IPS DF 6.9 (cell line): ENCODE results near the gene ZC3H14.

ENCODE experiments used
- DNase-seq: peaks from one replicate; pipeline ENCODE4 v3.0.0-alpha.2; 2013; ENCODE audit warnings: low read depth, low spot score
- H3K27ac ChIP-seq: one replicate; pipeline ENCODE4 v1.5.1; 2013; ENCODE audit warnings: low read length, control low read depth
- H3K27me3 ChIP-seq: 2 replicates; pipeline ENCODE4 v1.6.1; 2013; ENCODE audit warnings: mild to moderate bottlenecking, low read length; ENCODE audit not compliant: control insufficient read depth, insufficient read depth
- H3K36me3 ChIP-seq: 2 replicates; pipeline ENCODE4 v1.6.1; 2013; ENCODE audit warnings: low read length; ENCODE audit not compliant: control insufficient read depth, insufficient read depth
- H3K4me1 ChIP-seq: 2 replicates; pipeline ENCODE4 v1.6.1; 2013; ENCODE audit warnings: low read length; ENCODE audit not compliant: control insufficient read depth, insufficient read depth
- H3K4me3 ChIP-seq: 2 replicates; pipeline ENCODE4 v1.5.1; 2013; ENCODE audit warnings: mild to moderate bottlenecking, low read length
- H3K9me3 ChIP-seq: 2 replicates; pipeline ENCODE4 v1.6.1; 2013; ENCODE audit warnings: low read length, inconsistent platforms; ENCODE audit not compliant: control insufficient read depth, insufficient read depth
- WGBS: extraction: QIAGEN DNeasy Blood & Tissue Kit; methylation state at CpG from one replicate; pipeline ENCODE4 v1.1.7; 2013; ENCODE audit warnings: mixed read lengths, missing lambda C conversion rate; ENCODE audit not compliant: insufficient read length, insufficient coverage; 5-methylcytosine and 5-hydroxymethylcytosine counted together

The ZC3H14 gene

GRCh38 chr14:88551980-88552431 lies 10.8 kb upstream of the ZC3H14 start:
- H3K9me3 ChIP-seq, result no peaks in the 10 kb centered on the region
- peak overlapping the region; percentile 78; the same call in 1 of the 2 replicates for H3K4me3 ChIP-seq
- no peak for DNase-seq
- H3K36me3 ChIP-seq, result no peaks in the 10 kb centered on the region; the same call in 1 of the 2 replicates
- WGBS, result no CpG with 5 or more reads among the region's 23 CpGs
- no peaks in the 10 kb centered on the region for H3K27me3 ChIP-seq
- peaks cover 2% of the 10 kb centered on the region; the same call in 1 of the 2 replicates for H3K4me1 ChIP-seq
- H3K27ac ChIP-seq, result no peak overlapping the region

- WGBS, result no CpG with 5 or more reads among the region's 2 CpGs
- DNase-seq, result no peak
These were observed 10.0 kb upstream of the ZC3H14 start for GRCh38 chr14:88552876-88553275.

GRCh38 chr14:88553886-88554456 lies 8.9 kb upstream of the ZC3H14 start:
- Histone ChIP-seq H3K27ac (no peak overlapping the region), H3K4me3 (peak overlapping the region; percentile 65), H3K36me3 (no peaks in the 10 kb centered on the region), H3K9me3 (no peaks in the 10 kb centered on the region), H3K4me1 (peaks cover 2% of the 10 kb centered on the region; the same call in 1 of the 2 replicates), H3K27me3 (no peaks in the 10 kb centered on the region)
- DNase-seq, result no peak
- no CpG with 5 or more reads among the region's 19 CpGs for WGBS

More at GRCh38 chr14:88552876-88553275, 10.0 kb upstream of the ZC3H14 start:
- H3K27ac ChIP-seq, result no peak overlapping the region
- no peaks in the 10 kb centered on the region for H3K9me3 ChIP-seq
- H3K4me1 ChIP-seq, result peaks cover 2% of the 10 kb centered on the region; the same call in 1 of the 2 replicates
- no peaks in the 10 kb centered on the region for H3K27me3 ChIP-seq
- no peak overlapping the region for H3K4me3 ChIP-seq
- no peaks in the 10 kb centered on the region for H3K36me3 ChIP-seq

- no peak within 1 kb of the TSS for H3K27ac ChIP-seq
- no CpG with 5 or more reads among the region's 103 CpGs for WGBS
These were observed 8.2 kb upstream of the ZC3H14 start, which contains the start of gene PTPN21 for GRCh38 chr14:88554457-88555286. Gene PTPN21, minus strand, starts transcription at chr14:88555007. Its CDS starts 4,590 bp downstream, at chr14:88550417.

GRCh38 chr14:88556581-88556980 lies 6.3 kb upstream of the ZC3H14 start:
- Histone ChIP-seq H3K27ac (no peak overlapping the region), H3K27me3 (no peaks in the 10 kb centered on the region), H3K4me1 (peaks cover 2% of the 10 kb centered on the region; the same call in 1 of the 2 replicates), H3K36me3 (no peaks in the 10 kb centered on the region), H3K4me3 (no peak overlapping the region), H3K9me3 (no peaks in the 10 kb centered on the region)
- no peak for DNase-seq
- no CpG with 5 or more reads among the region's 3 CpGs for WGBS

More at GRCh38 chr14:88554457-88555286, 8.2 kb upstream of the ZC3H14 start, which contains the start of gene PTPN21:
- Histone ChIP-seq H3K27me3 (no peaks in the 10 kb centered on the region), H3K9me3 (no peaks in the 10 kb centered on the region), H3K4me3 (peak within 1 kb of the TSS; percentile 65), H3K36me3 (no peaks in the 10 kb centered on the region), H3K4me1 (peaks cover 2% of the 10 kb centered on the region; the same call in 1 of the 2 replicates)
- DNase-seq, result no peak

- H3K9me3 ChIP-seq, result no peaks in the 10 kb centered on the region
- no peak overlapping the region for H3K27ac ChIP-seq
- no peaks in the 10 kb centered on the region for H3K36me3 ChIP-seq
- peaks cover 2% of the 10 kb centered on the region; the same call in 1 of the 2 replicates for H3K4me1 ChIP-seq
- H3K4me3 ChIP-seq, result no peak overlapping the region
- no peak for DNase-seq
- no CpG with 5 or more reads among the region's 1 CpG for WGBS
- no peaks in the 10 kb centered on the region for H3K27me3 ChIP-seq
These were observed 3.0 kb upstream of the ZC3H14 start for GRCh38 chr14:88559852-88560251.

- Histone ChIP-seq H3K4me3 (peak overlapping the region; percentile 77; the same call in 1 of the 2 replicates), H3K27me3 (no peaks in the 10 kb centered on the region), H3K27ac (no peak overlapping the region), H3K9me3 (no peaks in the 10 kb centered on the region), H3K36me3 (no peaks in the 10 kb centered on the region), H3K4me1 (no peaks in the 10 kb centered on the region)
- no peak for DNase-seq
- no CpG with 5 or more reads among the region's 5 CpGs for WGBS
These were observed 356 bp upstream of the ZC3H14 start for GRCh38 chr14:88562532-88562830.

GRCh38 chr14:88563845-88564244 lies 1.0 kb downstream of the ZC3H14 start:
- no peaks in the 10 kb centered on the region for H3K9me3 ChIP-seq
- H3K27ac ChIP-seq, result no peak overlapping the region
- no peak for DNase-seq
- WGBS, result no CpG with 5 or more reads among the region's 7 CpGs
- H3K27me3 ChIP-seq, result no peaks in the 10 kb centered on the region
- peak overlapping the region; percentile 77; the same call in 1 of the 2 replicates for H3K4me3 ChIP-seq
- H3K4me1 ChIP-seq, result no peaks in the 10 kb centered on the region
- peaks cover 4% of the 10 kb centered on the region; the same call in 1 of the 2 replicates for H3K36me3 ChIP-seq

- Histone ChIP-seq H3K27ac (no peak overlapping the region), H3K4me1 (no peaks in the 10 kb centered on the region), H3K4me3 (no peak overlapping the region), H3K36me3 (peaks cover 9% of the 10 kb centered on the region; the same call in 1 of the 2 replicates), H3K27me3 (no peaks in the 10 kb centered on the region), H3K9me3 (no peaks in the 10 kb centered on the region)
- no peak for DNase-seq
- WGBS, result no CpG with 5 or more reads among the region's 5 CpGs
These were observed 2.6 kb downstream of the ZC3H14 start for GRCh38 chr14:88565427-88565826.

GRCh38 chr14:88568196-88568595 lies 5.4 kb downstream of the ZC3H14 start:
- no peak overlapping the region for H3K4me3 ChIP-seq
- H3K4me1 ChIP-seq, result no peaks in the 10 kb centered on the region
- H3K27me3 ChIP-seq, result no peaks in the 10 kb centered on the region
- no peak for DNase-seq
- H3K9me3 ChIP-seq, result no peaks in the 10 kb centered on the region
- no CpG with 5 or more reads among the region's 3 CpGs for WGBS
- H3K36me3 ChIP-seq, result peaks cover 18% of the 10 kb centered on the region; the same call in 1 of the 2 replicates
- no peak overlapping the region for H3K27ac ChIP-seq
